ENCODE measurements around the gene PPP2R2C.

Gene PPP2R2C

DNA sequence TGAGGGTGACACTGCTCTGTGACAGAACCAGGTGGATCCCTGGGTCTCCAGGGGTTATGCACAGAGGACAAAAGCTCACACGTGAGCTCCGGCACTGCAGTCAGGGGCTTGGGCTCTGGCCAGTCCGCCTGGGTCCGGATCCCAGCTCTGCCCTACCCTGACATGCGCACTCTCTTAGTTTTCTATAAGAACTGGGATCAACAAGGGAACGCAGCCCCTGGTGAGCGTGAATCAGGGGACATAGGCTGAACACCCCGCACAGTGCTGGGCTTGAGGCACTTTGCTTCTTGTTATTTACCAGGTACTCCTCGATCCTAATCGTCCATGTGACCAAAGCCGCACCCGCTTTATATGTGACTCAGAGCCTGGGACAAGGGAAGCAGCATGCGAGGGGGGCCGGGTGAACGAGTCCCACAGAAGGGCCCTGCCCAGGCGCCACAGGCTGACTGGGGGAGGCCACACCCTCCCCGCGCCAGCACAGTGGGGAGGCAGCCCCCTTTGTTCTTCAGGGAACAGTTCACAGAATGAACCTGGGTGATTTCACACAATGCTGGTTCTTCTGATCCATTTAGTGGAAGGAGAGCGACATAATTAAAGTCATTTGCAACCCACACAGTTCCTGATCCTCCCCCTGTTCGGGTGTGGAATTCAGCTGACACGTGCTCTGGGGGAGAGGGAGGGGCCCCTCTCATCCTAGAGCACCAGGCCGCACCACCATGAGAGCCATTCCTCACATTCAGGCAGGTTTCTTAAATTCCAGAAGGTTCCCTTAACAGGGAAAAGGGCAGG, 147.2 kb downstream of the PPP2R2C start:
- DNase-seq, result no peak

DNA sequence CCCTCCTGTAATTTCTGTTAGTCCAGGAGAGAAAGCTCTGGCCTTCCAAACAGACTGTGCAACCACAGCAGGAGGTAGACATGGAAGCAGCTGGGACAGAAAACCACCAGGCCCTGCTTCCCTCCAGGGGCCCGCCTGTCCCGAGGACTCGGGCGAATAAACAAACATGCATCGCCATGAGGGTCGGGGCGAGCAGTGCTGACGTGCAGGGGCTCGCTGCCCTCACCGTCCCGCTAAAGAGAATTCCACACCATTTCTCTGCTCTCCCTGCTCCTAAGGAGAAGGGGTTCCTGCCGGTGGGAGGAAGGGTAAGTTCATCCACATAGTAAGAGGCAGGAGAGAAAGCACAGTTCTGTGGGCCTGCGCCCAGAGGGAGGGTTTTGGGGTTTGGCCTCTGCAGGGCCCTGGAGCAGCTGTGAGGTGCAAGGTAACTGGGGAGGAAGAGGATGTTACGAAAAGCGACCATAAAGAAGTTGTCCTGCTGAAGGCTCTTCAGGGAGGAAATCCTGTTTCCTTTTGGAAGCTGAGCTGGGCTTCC, 147.9 kb downstream of the PPP2R2C start:
- no peak for DNase-seq

DNA sequence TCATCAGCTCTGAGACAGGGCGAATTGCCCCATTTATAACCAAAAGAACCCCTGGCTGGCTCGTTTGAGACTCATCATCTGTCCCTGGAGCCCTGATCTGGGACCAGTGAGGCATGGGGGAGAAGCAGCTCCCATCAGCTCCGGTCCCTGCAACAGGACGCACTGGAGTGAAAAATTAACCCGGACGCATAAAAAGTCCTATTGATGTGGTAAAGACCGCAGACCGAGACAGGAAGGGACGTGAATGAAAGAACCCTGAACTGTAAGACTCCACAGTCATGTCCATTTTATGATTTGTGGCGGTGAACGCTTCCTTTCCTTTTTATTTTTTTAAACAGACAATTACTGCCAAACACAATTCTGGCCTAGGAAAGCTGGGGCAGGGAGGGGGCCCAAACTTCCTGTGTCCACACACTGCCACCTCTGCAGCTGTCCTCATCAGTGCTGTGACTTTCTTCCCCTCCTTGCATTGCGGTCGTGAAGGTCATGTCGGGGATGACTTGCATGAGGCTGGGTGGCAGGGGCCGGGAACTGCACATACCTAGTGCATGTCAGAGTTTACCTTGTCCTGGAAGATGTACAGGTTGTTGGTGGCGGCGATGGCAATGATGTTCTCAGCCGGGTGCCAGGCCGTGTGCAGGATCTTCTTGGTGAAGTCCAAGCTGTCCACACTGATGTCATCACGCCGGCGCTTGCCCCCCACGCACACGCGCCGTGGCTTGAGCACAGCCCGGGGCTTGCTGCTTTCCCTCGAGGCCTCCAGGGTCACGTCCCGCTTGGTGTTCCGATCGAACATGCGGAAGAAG, 149.4 kb downstream of the PPP2R2C start:
- no peak for DNase-seq

DNA sequence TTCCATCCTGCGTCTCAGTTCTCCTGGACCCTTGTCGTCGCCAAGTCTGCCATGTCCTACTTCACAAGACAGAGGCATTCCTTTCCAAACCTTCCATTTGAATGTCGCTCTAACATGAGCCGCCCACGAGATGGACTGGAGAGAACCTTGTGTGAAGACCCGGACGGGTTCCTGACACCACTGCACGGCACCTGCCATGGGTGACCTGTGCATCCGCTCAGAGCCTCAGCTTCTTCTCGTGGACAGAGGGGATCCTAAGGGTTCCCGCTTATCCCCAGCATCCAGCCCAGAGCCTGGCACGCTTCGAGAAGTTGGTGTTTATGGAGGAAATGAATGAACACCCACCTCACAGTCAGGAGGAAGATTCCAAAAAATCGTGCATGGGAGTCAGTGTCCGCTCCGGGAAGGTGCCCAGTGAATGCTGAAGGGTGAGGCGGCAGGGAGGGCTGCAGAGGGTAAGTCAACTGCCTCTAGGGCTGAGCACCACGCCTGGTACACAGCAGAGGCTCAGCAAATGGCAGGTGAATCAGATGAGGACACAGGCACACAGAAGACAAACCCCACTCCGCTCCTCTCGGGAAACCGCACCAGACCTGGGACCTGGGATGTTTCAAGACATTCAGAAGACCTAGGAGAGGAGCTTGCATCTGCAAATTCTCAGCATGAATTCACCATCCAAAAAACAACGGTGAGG, 150.2 kb downstream of the PPP2R2C start:
- DNase-seq, result no peak

DNA sequence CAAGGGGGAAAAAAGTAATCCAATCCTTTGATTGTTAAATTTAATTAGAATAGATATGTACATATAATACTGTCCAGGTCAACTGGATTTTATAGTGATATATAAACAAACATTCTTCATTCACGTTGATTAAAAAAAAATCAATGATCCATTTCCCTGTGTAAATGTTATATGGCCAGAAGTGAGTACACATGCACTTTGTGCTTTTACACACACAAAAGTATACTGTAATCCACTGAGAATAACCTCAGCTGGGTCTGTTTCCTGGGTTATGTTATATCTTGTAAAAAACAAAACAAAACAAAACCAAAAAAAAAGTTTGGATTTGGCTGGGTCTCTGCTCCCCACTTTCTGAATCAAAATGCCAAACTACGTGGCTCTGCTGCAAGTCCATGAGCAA, 151.1 kb downstream of the PPP2R2C start:
- no peak for DNase-seq

- no peak for DNase-seq
Observed at GRCh38 chr4:6320663-6321062, 151.8 kb downstream of the PPP2R2C start.

GRCh38 chr4:6319530-6320150, 152.8 kb downstream of the PPP2R2C start:
- DNase-seq, result no peak

- DNase-seq, result no peak
Observed at GRCh38 chr4:6318206-6318605, 154.2 kb downstream of the PPP2R2C start.

GRCh38 chr4:6316461-6317003, 155.9 kb downstream of the PPP2R2C start:
- no peak for DNase-seq

GRCh38 chr4:6313216-6313615, 159.2 kb downstream of the PPP2R2C start:
- DNase-seq, result no peak

DNA sequence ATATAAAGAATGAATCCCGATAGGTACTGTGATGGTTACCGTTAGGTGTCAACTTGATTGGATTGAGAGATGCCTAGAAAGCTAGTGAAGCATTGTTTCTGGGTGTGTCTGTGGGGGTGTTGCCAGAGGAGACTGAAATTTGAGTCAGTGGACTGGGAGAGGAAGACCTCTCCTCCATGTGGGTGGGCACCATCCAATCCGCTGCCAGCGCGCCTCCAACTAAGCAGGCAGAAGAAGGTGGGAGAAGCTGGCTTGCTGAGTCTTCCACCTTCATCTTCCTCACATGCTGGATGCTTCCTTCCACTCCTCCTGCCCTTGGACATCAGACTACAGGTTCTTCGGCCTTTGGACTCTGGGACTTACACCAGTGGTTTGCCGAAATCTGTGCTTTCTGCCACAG, 162.6 kb downstream of the PPP2R2C start:
- DNase-seq, result no peak

DNA sequence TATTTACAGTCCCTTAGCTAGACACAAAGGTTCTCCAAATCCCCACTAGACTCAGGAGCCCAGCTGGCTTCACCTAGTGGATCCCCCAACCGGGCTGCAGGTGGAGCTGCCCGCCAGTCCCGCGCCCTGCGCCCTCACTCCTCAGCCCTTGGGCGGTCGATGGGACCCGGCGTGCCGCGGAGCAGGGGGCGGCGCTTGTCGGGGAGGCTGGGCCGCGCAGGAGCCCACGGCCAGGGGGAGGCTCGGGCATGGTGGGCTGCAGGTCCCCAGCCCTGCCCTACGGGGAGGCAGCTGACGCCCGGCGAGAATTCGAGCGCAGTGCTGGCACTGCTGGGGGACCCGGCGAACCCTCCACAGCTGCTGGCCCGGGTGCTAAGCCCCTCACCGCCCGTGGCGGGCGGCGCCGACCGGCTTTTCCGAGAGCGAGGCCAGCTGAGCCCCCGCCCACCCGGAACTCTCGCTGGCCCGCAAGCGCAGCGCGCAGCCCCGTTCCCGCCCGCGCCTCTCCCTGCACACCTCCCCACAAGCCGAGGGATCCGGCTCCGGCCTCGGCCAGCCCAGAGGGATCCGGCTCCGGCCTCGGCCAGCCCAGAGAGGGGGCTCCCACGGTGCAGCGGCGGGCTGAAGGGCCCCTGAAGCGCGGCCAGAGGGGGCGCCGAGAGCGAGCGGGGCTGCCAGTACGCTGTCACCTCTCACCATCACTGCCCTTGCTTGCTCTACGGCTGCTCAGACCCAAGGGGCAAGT, 163.3 kb downstream of the PPP2R2C start:
- DNase-seq, result peak; percentile 48 to 65

DNA sequence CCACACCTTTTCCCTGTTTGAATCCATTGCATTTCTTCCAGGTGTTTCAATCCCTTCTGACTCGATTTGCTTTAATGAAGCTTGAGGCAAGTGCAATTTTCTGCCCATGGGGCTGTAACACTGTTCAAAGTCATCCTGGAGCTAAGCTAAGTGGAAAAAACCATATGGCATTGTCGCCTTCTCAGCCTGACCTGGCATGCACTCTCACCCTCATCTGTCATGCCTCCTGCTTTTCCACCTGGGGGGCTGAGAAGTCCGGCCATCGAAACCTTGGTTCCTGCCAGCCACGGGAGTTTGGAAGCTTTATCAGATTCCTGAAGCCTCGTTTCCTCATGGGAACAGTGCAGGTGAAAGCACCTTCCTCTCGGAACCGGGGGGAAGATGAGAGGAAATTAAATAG, 164.5 kb downstream of the PPP2R2C start:
- DNase-seq, result no peak

- DNase-seq, result no peak
Observed at GRCh38 chr4:6307230-6307629, 165.2 kb downstream of the PPP2R2C start.

GRCh38 chr4:6306299-6306698, 166.1 kb downstream of the PPP2R2C start:
- no peak for DNase-seq

- DNase-seq, result no peak
Observed at GRCh38 chr4:6303943-6304342, 168.5 kb downstream of the PPP2R2C start.

GRCh38 chr4:6302869-6303268, 169.5 kb downstream of the PPP2R2C start:
- no peak for DNase-seq

- no peak for DNase-seq
Observed at GRCh38 chr4:6301732-6302442, 170.5 kb downstream of the PPP2R2C start.

DNA sequence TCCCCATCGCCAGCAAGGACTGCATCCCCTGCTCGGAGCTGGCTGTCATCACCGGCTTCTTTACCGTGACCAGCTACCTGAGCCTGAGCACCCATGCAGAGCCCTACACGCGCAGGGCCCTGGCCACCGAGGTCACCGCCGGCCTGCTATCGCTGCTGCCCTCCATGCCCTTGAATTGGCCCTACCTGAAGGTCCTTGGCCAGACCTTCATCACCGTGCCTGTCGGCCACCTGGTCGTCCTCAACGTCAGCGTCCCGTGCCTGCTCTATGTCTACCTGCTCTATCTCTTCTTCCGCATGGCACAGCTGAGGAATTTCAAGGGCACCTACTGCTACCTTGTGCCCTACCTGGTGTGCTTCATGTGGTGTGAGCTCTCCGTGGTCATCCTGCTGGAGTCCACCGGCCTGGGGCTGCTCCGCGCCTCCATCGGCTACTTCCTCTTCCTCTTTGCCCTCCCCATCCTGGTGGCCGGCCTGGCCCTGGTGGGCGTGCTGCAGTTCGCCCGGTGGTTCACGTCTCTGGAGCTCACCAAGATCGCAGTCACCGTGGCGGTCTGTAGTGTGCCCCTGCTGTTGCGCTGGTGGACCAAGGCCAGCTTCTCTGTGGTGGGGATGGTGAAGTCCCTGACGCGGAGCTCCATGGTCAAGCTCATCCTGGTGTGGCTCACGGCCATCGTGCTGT, 171.2 kb downstream of the PPP2R2C start:
- no peak for DNase-seq

- no peak for DNase-seq
Observed at GRCh38 chr4:6300359-6300758, 172.1 kb downstream of the PPP2R2C start.

DNA sequence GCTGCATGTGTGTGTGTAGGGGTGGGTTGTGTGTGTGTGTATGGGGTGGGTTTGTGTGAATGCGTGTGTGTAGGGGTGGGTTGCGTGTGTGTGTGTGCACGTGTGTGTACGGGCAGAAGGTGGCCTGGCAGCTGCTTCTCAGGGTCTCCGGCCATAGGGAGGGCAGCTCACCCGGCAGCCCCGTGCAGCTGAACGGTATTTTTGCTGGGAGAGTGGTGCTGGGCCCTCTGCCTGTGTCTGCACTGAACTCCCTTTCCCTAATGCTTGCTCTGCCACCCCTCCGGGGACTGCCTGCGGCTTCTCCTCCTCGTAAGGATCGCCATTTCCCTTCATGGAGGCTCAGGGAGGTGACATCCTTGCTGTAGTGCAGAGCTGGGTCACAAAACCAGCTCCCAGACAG, 172.5 kb downstream of the PPP2R2C start:
- no peak for DNase-seq
